ENCODE data around the gene TMTC2.

- TF ChIP-seq CTCF (IDR thresholded peaks at IDR 0.05) (no peak), POLR2A (IDR thresholded peaks at IDR 0.05) (no peak)
These were observed 131.7 kb downstream of the TMTC2 start for GRCh38 chr12:82818271-82819035.

All from adrenal gland (tissue), 5 donors.